Loucy (cell line): Measurements from ENCODE around the gene GTF3A.
A peak's percentile ranks its signal among the peaks of the same experiment; 100 is the strongest.

Experiments used
- H2AFZ ChIP-seq: fragments of 200-600 bp; sonication (generic); 2 replicates; pipeline ENCODE4 v1.6.0; 2016; ENCODE audit warnings: antibody characterized with exemption, mild to moderate bottlenecking, low read length, moderate library complexity
- H3F3A ChIP-seq: fragments of 200-600 bp; 2 replicates; pipeline ENCODE4 v1.6.0; 2016; ENCODE audit warnings: antibody characterized with exemption, low read depth, mild to moderate bottlenecking
- H3K27me3 ChIP-seq: fragments of 200-600 bp; sonication (generic); 2 replicates; pipeline ENCODE4 v1.6.1; 2014; ENCODE audit warnings: low read length, mild to moderate bottlenecking; ENCODE audit not compliant: insufficient read depth, poor library complexity, severe bottlenecking
- H3K36me3 ChIP-seq: fragments of 200-600 bp; sonication (generic); 2 replicates; pipeline ENCODE4 v1.6.1; 2016; ENCODE audit warnings: low read length; ENCODE audit not compliant: insufficient read depth
- H3K4me1 ChIP-seq: fragments of 200-600 bp; sonication (generic); 2 replicates; pipeline ENCODE4 v1.5.1; 2014; ENCODE audit warnings: low read length, mild to moderate bottlenecking; ENCODE audit not compliant: insufficient read depth, poor library complexity, severe bottlenecking
- H3K4me2 ChIP-seq: fragments of 200-600 bp; sonication (generic); 2 replicates; pipeline ENCODE4 v1.6.0; 2014; ENCODE audit warnings: antibody characterized with exemption, low read length, low read depth, mild to moderate bottlenecking; ENCODE audit not compliant: poor library complexity, severe bottlenecking
- H3K4me3 ChIP-seq: fragments of 200-600 bp; sonication (generic); 2 replicates; pipeline ENCODE4 v1.5.1; 2014; ENCODE audit warnings: low read length, mild to moderate bottlenecking, mixed read lengths; ENCODE audit not compliant: poor library complexity, severe bottlenecking
- H3K79me2 ChIP-seq: fragments of 200-600 bp; sonication (generic); 2 replicates; pipeline ENCODE4 v1.6.1; 2014; ENCODE audit warnings: low read length; ENCODE audit not compliant: insufficient read depth
- H3K9ac ChIP-seq: fragments of 200-600 bp; sonication (generic); 2 replicates; pipeline ENCODE4 v1.6.0; 2014; ENCODE audit warnings: mild to moderate bottlenecking, low read depth, low read length, moderate library complexity; ENCODE audit not compliant: poor library complexity, severe bottlenecking
- H3K9me2 ChIP-seq: fragments of 200-600 bp; sonication (generic); replicated peaks from 2 replicates; pipeline ENCODE4 v1.6.1; 2016; ENCODE audit warnings: low read depth, low read length, mixed read lengths
- H3K9me3 ChIP-seq: fragments of 200-600 bp; sonication (generic); 2 replicates; pipeline ENCODE4 v1.6.1; 2014; ENCODE audit warnings: mild to moderate bottlenecking, antibody characterized with exemption, low read length, low read depth; ENCODE audit not compliant: insufficient read depth
- H4K20me1 ChIP-seq: fragments of 200-600 bp; sonication (generic); 2 replicates; pipeline ENCODE4 v1.6.0; 2014; ENCODE audit warnings: antibody characterized with exemption, low read length, mild to moderate bottlenecking; ENCODE audit not compliant: insufficient read depth, poor library complexity, severe bottlenecking
- CTCF ChIP-seq: fragments of 200-600 bp; sonication (generic); conservative IDR thresholded peaks from 2 replicates; pipeline ENCODE4 v1.5.1; 2014; ENCODE audit warnings: mild to moderate bottlenecking, antibody characterized with exemption, low read length
- EZH2phosphoT487 ChIP-seq: fragments of 200-600 bp; IDR thresholded peaks from 2 replicates; pipeline ENCODE4 v1.6.1; 2018; ENCODE audit warnings: antibody characterized with exemption, mild to moderate bottlenecking, moderate library complexity, borderline replicate concordance

The GTF3A gene

GRCh38 chr13:27432611-27433210, 8.3 kb downstream of the GTF3A start:
- H3F3A ChIP-seq = peaks cover 14% of the 10 kb centered on the region
- no peak overlapping the region for H2AFZ ChIP-seq
- no peaks in the 10 kb centered on the region for H3K9me3 ChIP-seq
- H3K36me3 ChIP-seq = peaks cover 92% of the 10 kb centered on the region
- H3K79me2 ChIP-seq = peaks cover 79% of the 10 kb centered on the region
- TF ChIP-seq EZH2phosphoT487 = no peak
- no peak for TF ChIP-seq CTCF
- no peaks in the 10 kb centered on the region for H3K9me2 ChIP-seq
- peaks cover 59% of the 10 kb centered on the region for H3K4me1 ChIP-seq
- H3K4me2 ChIP-seq = peak overlapping the region; percentile 86
- peak overlapping the region; percentile 78 for H3K4me3 ChIP-seq
- H4K20me1 ChIP-seq = peaks cover 66% of the 10 kb centered on the region
- no peaks in the 10 kb centered on the region for H3K27me3 ChIP-seq
- H3K9ac ChIP-seq = no peak overlapping the region

GRCh38 chr13:27437126-27437525, 12.7 kb downstream of the GTF3A start:
- H3K4me1 ChIP-seq = peaks cover 42% of the 10 kb centered on the region
- no peak overlapping the region for H3K9ac ChIP-seq
- H3F3A ChIP-seq = peaks cover 26% of the 10 kb centered on the region
- no peak overlapping the region for H3K4me2 ChIP-seq
- no peak overlapping the region for H3K4me3 ChIP-seq
- peaks cover 50% of the 10 kb centered on the region; the same call in 1 of the 2 replicates for H3K36me3 ChIP-seq
- TF ChIP-seq EZH2phosphoT487 (no peak), CTCF (no peak)
- H3K9me3 ChIP-seq = no peaks in the 10 kb centered on the region
- H3K79me2 ChIP-seq = peaks cover 60% of the 10 kb centered on the region
- H3K27me3 ChIP-seq = no peaks in the 10 kb centered on the region
- H3K9me2 ChIP-seq = no peaks in the 10 kb centered on the region
- H4K20me1 ChIP-seq = peaks cover 22% of the 10 kb centered on the region
- no peak overlapping the region for H2AFZ ChIP-seq

GRCh38 chr13:27440408-27440807, 16.0 kb downstream of the GTF3A start:
- H3F3A ChIP-seq = peaks cover 30% of the 10 kb centered on the region
- H3K9me2 ChIP-seq = no peaks in the 10 kb centered on the region
- no peaks in the 10 kb centered on the region for H3K9me3 ChIP-seq
- no peak overlapping the region for H2AFZ ChIP-seq
- H3K27me3 ChIP-seq = no peaks in the 10 kb centered on the region
- peaks cover 51% of the 10 kb centered on the region for H3K79me2 ChIP-seq
- H3K36me3 ChIP-seq = peaks cover 19% of the 10 kb centered on the region; the same call in 1 of the 2 replicates
- peak overlapping the region; percentile 69 for H3K4me3 ChIP-seq
- peak overlapping the region; percentile 86 for H3K4me2 ChIP-seq
- peak overlapping the region; percentile 71 for H3K9ac ChIP-seq
- no peaks in the 10 kb centered on the region for H4K20me1 ChIP-seq
- no peak for TF ChIP-seq EZH2phosphoT487
- TF ChIP-seq CTCF = no peak
- peaks cover 50% of the 10 kb centered on the region for H3K4me1 ChIP-seq
